Fibroblast of lung (primary cell): Measurements from ENCODE around the gene KIF26A. TPM values are rescaled to one million over a fixed set of nuclear protein-coding genes. Genes with fewer than 3 reads are reported as not detected.

ENCODE experiments used
- DNase-seq, 2 donors: peaks; one replicate each; pipeline versions ENCODE4 v3.0.0 to v3.0.0-alpha.2; 2010; ENCODE audit warnings: low read depth in 2 of 2
- H2AFZ ChIP-seq: 2 replicates; pipeline ENCODE4 v1.5.1; 2012; ENCODE audit warnings: low read length, control low read depth, inconsistent platforms
- H3K27ac ChIP-seq: 2 replicates; pipeline ENCODE4 v1.5.1; 2011; ENCODE audit warnings: low read length, control low read depth; ENCODE audit not compliant: insufficient read depth
- H3K27me3 ChIP-seq: 2 replicates; pipeline ENCODE4 v1.5.1; 2011; ENCODE audit warnings: mild to moderate bottlenecking, low read length; ENCODE audit not compliant: control insufficient read depth, insufficient read depth
- H3K36me3 ChIP-seq: 2 replicates; pipeline ENCODE4 v1.5.1; 2011; ENCODE audit warnings: low read length; ENCODE audit not compliant: control insufficient read depth, insufficient read depth
- H3K4me1 ChIP-seq: 2 replicates; pipeline ENCODE4 v1.5.1; 2011; ENCODE audit warnings: low read length; ENCODE audit not compliant: control insufficient read depth, insufficient read depth; ENCODE audit errors: extremely low read depth
- H3K4me2 ChIP-seq: 2 replicates; pipeline ENCODE4 v1.5.1; 2011; ENCODE audit warnings: low read length, control low read depth; ENCODE audit not compliant: insufficient read depth; ENCODE audit errors: extremely low read depth
- H3K4me3 ChIP-seq, 4 experiments: fragments of 200-600 bp in 1 of 4; sonication (generic) in 1 of 4; replicated peaks in 1 of 4; 2 replicates each; pipeline ENCODE4 v1.5.1; 2011 to 2016; ENCODE audit warnings: low read length in 4 of 4, low read depth in 3 of 4, mild to moderate bottlenecking in 3 of 4, control low read depth in 2 of 4, inconsistent platforms in 1 of 4, mixed read lengths in 1 of 4; ENCODE audit not compliant: insufficient read depth in 1 of 4; ENCODE audit errors: control extremely low read depth in 1 of 4
- H3K79me2 ChIP-seq: 2 replicates; pipeline ENCODE4 v1.5.1; 2012; ENCODE audit warnings: mild to moderate bottlenecking, low read length, inconsistent platforms; ENCODE audit not compliant: control insufficient read depth, insufficient read depth
- H3K9ac ChIP-seq: 2 replicates; pipeline ENCODE4 v1.5.1; 2011; ENCODE audit warnings: mild to moderate bottlenecking, low read length, control low read depth; ENCODE audit not compliant: insufficient read depth
- H3K9me3 ChIP-seq: 2 replicates; pipeline ENCODE4 v1.5.1; 2012; ENCODE audit warnings: low read depth, low read length; ENCODE audit not compliant: control insufficient read depth, insufficient read depth
- H4K20me1 ChIP-seq: 2 replicates; pipeline ENCODE4 v1.5.1; 2011; ENCODE audit warnings: low read length; ENCODE audit not compliant: control insufficient read depth, insufficient read depth; ENCODE audit errors: extremely low read depth
- CTCF ChIP-seq, 2 donors: IDR thresholded peaks in 1 of 2; conservative IDR thresholded peaks in 1 of 2; 1 replicate in 1 of 2; 2 replicates in 1 of 2; pipeline ENCODE4 v1.5.1; 2011 to 2012; ENCODE audit warnings: low read length in 2 of 2, control low read depth in 1 of 2, inconsistent platforms in 1 of 2, low read depth in 1 of 2, mild to moderate bottlenecking in 1 of 2
- EZH2 ChIP-seq: IDR thresholded peaks from 2 replicates; pipeline ENCODE4 v1.5.1; 2012; ENCODE audit warnings: low read length, control low read depth, mild to moderate bottlenecking; ENCODE audit errors: missing control alignments
- polyA plus RNA-seq, 2 donors: library from polyadenylated mRNA; depleted of rRNA in 1 of 2; stranded (reverse) in 1 of 2; unstranded in 1 of 2; fragments of >200 nt; gene quantifications; 2 replicates each; pipeline ENCODE4 v1.2.1, GENCODE V29; 2011 to 2012; ENCODE audit warnings: missing spikeins in 1 of 2
- total RNA-seq: library from RNA; depleted of rRNA; stranded (reverse); fragments of >200 nt; gene quantifications from 2 replicates; pipeline ENCODE4 v1.2.1, GENCODE V29; 2014

Gene KIF26A
- total and polyA plus RNA-seq, 2 donors (not counting 1 experiment from before 2014, with no cell fraction given), result 0.01 to 2.0 TPM

GRCh38 chr14:104123879-104124278 lies 14.5 kb upstream of the KIF26A start:
- TF ChIP-seq EZH2 (no peak), CTCF (conservative IDR thresholded peaks at IDR 0.05 in 1 of 2, IDR thresholded peaks at IDR 0.05 in 1 of 2; ENCODE audit: low read depth in 1 of 2, low read length in 2 of 2) (no peak)
- H3K36me3 ChIP-seq, result no peaks in the 10 kb centered on the region
- H3K9me3 ChIP-seq, result no peaks in the 10 kb centered on the region
- no peak for DNase-seq
- H3K9ac ChIP-seq, result no peak overlapping the region
- no peak overlapping the region for H3K4me3 ChIP-seq
- H2AFZ ChIP-seq, result no peak overlapping the region
- no peaks in the 10 kb centered on the region for H4K20me1 ChIP-seq
- H3K79me2 ChIP-seq, result no peaks in the 10 kb centered on the region
- H3K4me2 ChIP-seq, result no peak overlapping the region
- H3K4me1 ChIP-seq, result no peaks in the 10 kb centered on the region
- H3K27ac ChIP-seq, result no peak overlapping the region
- no peaks in the 10 kb centered on the region for H3K27me3 ChIP-seq

- DNase-seq, result no peak
- H3K27me3 ChIP-seq, result no peaks in the 10 kb centered on the region
- H3K9me3 ChIP-seq, result no peaks in the 10 kb centered on the region
Observed at GRCh38 chr14:104125011-104125410, 13.4 kb upstream of the KIF26A start.

DNA sequence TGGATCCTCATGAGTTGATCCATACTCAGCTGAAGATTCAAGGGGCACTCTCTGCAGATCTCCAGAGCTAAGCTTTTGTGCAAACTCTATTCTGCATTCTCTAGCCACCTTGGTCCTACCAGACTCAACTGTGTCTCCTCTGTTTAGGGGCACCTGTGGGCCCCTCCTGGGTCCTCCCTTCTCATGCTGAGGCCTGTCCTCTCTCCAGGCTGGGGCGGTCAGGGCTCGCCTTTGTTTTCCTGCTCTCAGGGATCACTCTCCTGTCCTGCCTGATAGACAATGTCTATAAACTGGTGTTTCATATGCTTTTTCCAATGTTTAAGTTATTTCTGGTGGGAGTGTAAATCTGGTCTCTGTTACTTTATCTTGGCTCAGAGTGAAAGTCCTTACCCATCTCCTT lies 11.6 kb upstream of the KIF26A start:
- H3K27me3 ChIP-seq, result no peaks in the 10 kb centered on the region
- DNase-seq, result no peak
- H3K4me1 ChIP-seq, result no peaks in the 10 kb centered on the region
- TF ChIP-seq EZH2 (no peak), CTCF (conservative IDR thresholded peaks at IDR 0.05 in 1 of 2, IDR thresholded peaks at IDR 0.05 in 1 of 2; ENCODE audit: low read depth in 1 of 2, low read length in 2 of 2) (no peak)
- no peak overlapping the region for H3K27ac ChIP-seq
- no peak overlapping the region for H3K4me3 ChIP-seq
- no peaks in the 10 kb centered on the region for H3K79me2 ChIP-seq
- no peak overlapping the region for H2AFZ ChIP-seq
- no peak overlapping the region for H3K4me2 ChIP-seq
- H3K9ac ChIP-seq, result no peak overlapping the region
- H3K36me3 ChIP-seq, result no peaks in the 10 kb centered on the region
- H3K9me3 ChIP-seq, result no peaks in the 10 kb centered on the region
- H4K20me1 ChIP-seq, result no peaks in the 10 kb centered on the region

More at GRCh38 chr14:104125011-104125410, 13.4 kb upstream of the KIF26A start:
- TF ChIP-seq EZH2, result no peak
- H4K20me1 ChIP-seq, result no peaks in the 10 kb centered on the region
- H3K4me2 ChIP-seq, result no peak overlapping the region
- H3K79me2 ChIP-seq, result no peaks in the 10 kb centered on the region
- H3K36me3 ChIP-seq, result no peaks in the 10 kb centered on the region
- no peak overlapping the region for H3K9ac ChIP-seq
- no peak overlapping the region for H3K4me3 ChIP-seq
- H2AFZ ChIP-seq, result no peak overlapping the region
- H3K4me1 ChIP-seq, result no peaks in the 10 kb centered on the region
- H3K27ac ChIP-seq, result no peak overlapping the region
